Uterus (tissue), 2 donors: ENCODE measurements around the gene IFT43.

Experiments
- CTCF ChIP-seq, 4 experiments: fragments of 200-600 bp in 2 of 4; fragments of 450-650 bp in 2 of 4; sonication (generic) in 2 of 4; IDR thresholded peaks; one replicate each; pipeline ENCODE4 v1.5.1; 2016 to 2019; ENCODE audit warnings: antibody characterized with exemption in 4 of 4, mild to moderate bottlenecking in 2 of 4, moderate library complexity in 1 of 4
- POLR2A ChIP-seq, 2 donors: fragments of 450-650 bp; IDR thresholded peaks; one replicate each; pipeline ENCODE4 v1.6.1; 2016; ENCODE audit warnings: antibody characterized with exemption in 2 of 2, mild to moderate bottlenecking in 1 of 2, moderate library complexity in 1 of 2

- no peak for TF ChIP-seq POLR2A (IDR thresholded peaks at IDR 0.05)
- TF ChIP-seq CTCF (IDR thresholded peaks at IDR 0.05), result no peak
Observed at GRCh38 chr14:76115010-76115422, 129.5 kb downstream of the IFT43 start.
